CD1c-positive myeloid dendritic cell (primary cell): Measurements from ENCODE around the gene LIPJ.
A peak's percentile ranks its signal among the peaks of the same experiment; 100 is the strongest.

Experiments
- DNase-seq: peaks from one replicate; pipeline ENCODE4 v3.0.0-alpha.2; 2016; ENCODE audit errors: extremely low spot score

Gene LIPJ

DNA sequence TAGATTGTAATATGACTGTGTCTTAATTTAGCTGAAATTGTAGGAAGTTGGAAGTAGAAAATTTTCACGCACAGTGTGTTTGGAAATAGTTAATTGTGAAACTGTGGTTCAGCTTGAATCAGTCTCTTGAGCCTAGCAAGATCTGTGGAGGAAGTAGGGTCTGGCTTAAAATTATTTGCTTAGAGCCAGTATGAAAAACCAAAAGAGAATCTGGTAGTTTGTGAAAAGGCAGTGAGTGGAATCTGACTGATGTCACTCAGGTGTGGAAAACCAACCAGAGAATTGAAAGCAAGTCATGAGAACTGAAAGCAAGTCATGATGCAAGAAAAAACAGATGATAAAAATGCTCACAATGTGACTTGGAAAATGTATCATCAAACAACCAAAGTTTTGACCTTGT is 11.5 kb downstream of the LIPJ start:
- peak; percentile 77 for DNase-seq

DNA sequence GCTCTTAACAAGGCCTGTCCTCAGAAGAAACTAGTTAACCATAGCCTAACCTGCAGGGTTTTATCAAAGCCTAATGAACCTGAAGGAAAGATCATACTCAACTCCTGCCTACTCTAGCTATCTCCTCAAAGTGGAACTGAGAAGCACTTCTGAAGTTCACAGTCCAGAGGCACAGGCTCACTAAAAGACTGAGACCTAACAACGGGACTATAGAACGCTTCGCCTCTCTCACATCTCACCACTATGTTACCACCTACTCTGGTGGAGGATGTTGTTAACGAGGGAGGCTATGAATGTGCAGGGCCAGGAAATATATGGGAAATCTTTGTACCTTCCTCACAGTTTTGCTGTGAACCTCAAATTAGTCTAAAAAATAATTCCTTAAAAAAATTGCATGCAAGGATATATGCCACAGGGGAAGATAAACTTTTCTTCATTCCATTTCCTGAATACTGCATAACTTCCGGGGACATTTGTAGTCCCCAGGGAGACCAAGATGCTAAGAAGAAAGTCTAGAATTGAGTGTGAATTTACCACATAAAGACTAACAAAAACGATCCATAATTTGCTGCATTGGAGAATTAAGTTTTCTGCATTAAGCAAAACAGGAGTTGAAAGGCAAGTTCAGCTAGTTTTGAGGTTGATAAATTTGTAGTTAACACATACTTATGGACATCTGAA is 21.6 kb downstream of the LIPJ start:
- DNase-seq, result no peak

DNA sequence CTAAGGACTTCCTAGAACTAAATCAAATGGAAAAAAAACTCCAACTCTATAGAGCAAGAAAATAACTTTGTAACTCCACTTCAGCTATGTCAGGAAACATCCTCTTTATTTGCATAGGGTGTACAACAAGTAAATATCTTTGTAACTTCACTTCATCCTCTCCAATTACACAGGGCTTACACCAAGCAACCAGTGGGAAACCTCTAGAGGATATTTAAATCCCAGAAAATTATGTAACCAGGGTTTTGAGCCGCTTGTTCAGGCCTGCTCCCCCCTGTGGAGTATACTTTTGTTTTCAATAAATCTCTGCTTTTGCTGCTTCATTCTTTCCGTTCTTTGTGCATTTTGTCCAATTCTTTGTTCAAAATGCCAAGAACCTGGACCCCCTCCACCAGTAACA is 22.2 kb downstream of the LIPJ start:
- no peak for DNase-seq

DNA sequence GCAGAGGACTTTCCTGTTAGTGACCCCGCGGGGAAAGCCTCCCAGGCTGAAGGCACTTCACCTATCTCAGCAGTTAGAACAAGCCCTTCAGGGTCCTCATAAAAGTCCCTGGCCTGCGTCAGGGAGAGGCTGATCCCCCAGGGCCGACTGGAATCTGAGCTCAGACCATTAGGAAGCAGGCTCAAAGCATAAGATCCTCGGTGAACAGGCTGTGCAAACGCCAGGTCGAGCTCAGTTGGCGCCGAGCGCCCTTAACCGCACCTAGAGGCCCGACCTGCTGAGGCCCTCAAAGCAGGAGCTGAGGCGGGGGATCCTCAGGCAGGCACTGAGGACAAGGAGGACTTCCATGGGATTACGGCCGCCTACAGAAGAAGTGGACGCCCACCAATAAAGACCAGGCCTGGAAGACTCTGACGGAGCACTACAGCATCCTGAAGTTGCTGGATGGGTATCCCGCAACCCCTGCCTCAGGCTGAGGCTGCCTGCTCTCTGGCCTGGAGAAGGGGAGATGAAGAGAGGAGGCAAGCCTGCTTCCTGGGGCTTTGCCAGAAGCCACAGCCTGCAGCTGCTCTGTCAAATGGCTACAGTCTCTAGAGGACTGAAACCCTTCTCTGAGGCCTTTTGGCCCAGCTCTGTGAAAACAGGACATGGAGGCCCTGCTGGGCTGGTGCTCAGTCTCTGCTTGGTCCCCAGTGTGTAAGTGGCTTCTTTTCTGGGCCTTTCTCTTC is 29.9 kb downstream of the LIPJ start:
- no peak for DNase-seq

DNA sequence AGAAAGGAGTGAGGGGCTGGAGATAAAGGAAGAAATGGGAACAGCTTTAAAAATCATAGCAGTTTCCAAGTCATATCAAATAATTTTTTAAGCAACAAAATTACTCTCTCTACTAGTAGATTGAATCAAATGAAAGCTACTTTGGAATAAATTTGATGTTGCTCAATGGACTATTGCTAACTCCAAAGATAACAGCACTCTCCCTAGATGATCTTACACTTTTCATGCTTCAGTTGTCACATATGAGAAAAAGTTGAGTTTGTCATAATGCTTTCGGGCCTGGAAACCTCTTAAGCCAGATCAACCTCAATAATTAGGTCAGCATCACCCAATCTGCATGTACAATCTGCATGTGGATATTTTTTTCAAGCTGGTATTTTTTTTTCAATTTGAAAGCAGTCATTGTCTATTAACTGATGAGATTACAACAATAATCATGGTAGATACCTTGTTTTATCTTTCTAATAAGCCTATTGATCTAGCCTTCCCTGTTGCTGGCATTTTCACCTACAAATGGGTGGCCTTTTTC is 31.3 kb downstream of the LIPJ start:
- no peak for DNase-seq

DNA sequence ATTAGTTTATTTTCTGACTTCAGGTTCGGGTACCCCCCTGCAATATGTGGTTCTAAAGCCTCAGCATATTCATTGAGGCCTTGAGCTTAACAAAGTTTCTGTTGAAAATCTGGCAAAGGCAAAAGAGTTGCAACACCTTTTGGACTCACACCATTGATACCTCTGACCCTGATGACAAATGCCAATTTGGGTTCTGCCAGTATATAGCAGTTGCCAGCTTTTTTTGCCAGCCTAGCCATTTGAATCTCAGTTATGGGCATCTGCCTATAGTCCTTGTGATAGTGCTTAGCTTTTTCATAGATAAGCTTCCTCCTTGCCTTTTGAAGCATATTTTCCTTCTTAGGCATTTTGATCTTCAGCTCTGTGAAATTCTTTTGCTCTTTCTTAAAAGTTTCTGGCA is 31.9 kb downstream of the LIPJ start:
- DNase-seq, result no peak

DNA sequence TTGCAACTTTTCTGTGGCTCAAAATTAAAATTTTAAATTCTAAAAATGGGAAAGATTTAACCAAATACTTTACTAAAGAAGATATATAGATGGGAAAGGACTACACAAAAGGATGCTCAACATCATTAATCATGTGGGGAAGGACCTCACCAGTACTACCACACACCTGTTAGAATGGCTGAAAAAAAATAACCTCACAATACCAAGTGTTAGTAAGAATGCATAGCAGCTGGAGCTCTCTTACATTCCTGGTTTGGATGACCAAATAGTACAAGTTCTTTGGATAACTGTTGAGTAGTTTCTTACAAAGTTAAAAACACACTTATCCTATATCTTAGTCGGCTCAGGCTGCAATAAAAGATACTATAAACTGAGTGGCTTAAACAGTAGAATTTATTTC is 33.9 kb downstream of the LIPJ start:
- DNase-seq, result no peak

DNA sequence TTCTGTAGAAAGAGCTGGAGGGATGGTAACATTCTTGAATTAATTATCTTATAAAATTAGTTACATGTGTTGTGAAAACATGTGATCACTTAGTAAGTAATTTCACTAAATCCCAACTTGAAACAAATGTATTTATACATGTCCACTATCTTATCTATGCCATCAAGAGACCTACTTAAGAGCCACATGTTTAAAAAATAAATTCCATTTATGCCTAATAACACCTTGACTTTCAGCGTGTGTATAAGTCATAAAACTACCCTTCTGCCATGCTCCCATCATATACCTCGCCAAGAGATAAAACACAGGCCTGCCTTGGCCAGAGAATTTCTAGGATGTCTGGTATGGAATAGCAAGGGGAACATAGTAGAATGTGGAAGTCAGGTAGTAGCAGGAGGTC is 37.3 kb downstream of the LIPJ start:
- no peak for DNase-seq

DNA sequence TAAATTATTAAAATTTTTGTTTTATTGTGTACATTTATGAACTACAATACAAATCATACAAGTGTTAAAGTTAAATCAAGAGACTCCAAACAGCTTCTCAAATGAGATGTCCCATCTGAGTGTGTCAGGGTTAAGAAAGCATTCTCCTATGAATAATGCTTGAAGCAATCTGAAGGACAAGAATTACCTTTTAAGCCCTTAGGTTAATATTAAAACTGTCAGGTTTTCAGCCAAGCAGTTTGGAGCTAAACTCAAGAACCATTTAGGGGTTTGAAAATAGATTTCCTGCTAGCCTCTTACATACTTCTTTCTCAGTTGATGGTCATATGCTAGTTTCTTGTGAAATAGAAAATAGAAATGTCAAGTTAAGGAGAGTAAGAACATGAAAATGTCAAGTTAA is 38.3 kb downstream of the LIPJ start:
- DNase-seq, result no peak

DNA sequence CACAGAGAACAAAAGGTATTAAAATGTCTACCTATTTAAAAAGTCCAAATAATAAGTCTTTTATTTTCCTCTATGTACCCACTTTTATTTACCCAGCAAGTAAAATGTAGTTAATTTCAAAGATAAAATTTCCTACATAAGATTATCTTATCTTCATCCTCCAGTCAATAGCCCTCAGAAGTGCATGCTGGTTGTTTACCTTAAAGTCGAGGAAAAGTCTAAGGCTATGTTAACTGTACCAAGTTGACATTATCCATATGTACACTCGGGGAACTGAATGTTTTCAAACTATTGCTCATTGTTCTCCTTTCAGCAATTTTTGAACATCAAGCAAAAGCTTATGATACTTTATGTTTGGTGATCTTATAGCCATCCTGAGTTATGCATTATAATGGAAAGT is 53.6 kb downstream of the LIPJ start:
- DNase-seq, result no peak

DNA sequence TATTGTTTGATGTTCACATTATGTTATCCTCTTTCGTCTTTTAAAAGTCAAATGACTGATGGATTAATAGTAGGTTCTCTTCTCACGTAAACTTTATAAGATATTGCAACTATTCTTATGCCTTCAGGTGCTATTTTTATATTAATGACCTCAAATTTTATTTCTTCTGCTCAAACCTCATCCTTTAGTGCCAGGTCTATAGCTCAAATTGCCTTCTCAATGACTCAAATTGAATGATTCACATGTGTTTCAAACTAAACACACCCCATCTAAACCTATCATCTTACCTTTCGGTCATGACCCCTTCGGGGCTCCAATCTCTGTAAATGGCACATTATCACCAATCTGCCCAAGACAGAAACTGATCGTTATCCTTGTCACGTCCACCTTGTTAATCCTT is 55.6 kb downstream of the LIPJ start:
- DNase-seq, result no peak

DNA sequence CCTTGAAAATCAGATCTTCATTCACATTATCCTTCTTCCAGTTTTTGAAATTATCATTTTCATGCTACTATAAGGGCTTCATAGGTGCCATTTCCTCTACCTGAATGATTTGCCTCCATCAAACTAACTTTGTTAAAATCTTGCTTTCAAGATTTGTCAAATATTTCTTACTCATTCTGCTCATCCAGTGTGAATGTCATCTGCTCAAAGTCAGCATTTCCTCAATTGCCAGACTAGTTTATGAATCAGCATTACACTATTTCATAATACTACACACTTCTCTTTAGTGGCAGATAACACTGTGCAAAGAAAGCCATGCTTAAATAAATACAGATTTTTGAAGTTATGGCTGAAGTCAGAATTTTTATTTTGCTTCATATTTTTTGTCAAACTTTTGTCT is 56.4 kb downstream of the LIPJ start:
- DNase-seq, result peak; percentile 74

DNA sequence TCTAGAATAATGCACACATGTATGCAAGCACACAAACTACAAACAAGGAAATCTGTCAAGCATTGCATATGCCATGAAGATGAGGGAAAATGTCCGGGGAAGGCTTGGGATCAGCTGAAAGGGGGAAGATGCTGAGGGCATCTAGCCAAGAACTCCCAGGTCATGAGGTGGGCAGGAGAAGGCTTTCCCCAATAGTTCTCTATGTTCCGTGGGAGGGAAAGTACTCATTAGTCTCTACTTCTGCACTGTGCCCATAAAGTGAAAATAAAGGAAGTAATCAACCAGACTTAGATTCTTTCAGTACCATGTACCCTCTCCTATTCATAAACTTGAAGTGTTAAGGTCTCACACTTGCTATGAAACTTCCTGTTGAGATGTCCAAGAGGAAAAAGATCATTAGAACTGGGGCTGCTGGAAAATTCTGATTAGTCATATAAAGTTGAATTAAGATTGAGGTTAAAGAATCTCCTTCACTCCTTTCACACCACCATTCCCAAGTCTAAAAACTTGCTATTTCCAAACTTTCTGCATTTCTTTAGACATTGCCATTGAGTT is 60.6 kb downstream of the LIPJ start:
- peak; percentile 63 for DNase-seq

DNA sequence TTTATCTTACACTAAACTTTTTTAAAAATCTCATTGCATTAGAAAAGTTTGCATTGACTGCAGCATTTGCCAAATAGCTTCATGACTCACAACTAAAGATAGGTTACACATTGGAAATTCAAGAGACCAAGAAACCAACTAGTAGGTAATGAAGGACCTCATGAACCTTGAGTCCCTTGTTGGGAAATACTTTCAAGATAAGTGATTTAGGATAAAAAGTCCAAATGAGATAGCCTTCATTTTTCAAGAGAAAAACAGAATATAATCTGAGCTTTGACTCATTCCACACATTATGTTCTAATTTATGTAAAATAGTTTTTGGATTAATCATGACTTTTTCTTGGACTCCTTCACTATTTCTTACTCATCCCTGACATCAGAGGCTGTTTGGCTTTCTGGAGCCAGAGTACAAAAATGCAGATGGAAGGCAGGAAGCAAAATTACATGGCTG is 64.6 kb downstream of the LIPJ start:
- DNase-seq, result no peak

DNA sequence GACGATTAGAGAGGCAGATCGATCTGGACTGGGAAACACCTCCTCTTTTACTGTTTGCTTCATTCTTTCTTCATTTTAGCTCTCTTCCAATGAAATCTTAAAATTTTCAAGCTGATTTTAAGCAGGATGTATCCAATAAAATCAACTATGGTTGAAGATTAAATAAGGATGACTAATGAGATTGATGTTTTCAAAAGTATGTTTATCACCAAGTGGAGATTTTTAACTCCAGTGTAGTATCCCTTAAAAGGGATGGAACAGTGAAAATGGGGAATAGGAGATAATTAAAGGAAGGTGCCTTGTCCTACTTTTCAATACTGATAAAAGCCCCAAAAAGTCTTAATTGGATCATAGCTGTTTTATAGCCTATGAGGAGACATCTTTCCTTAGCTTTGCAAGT is 66.1 kb downstream of the LIPJ start:
- DNase-seq, result no peak
